GM21619 (cell line): ENCODE data around the gene IL17A.

Experiments
- ATAC-seq: cut with Tn5 transposase; IDR thresholded peaks from one replicate; pipeline ENCODE4 v1.9.1; 2021; ENCODE audit not compliant: unreplicated experiment

The IL17A gene

GRCh38 chr6:52186075-52186474 lies at the start of gene IL17A:
TSS of gene IL17A (plus strand) at chr6:52186375. CDS start at chr6:52186432, 57 bp downstream.
- no peak for ATAC-seq

GRCh38 chr6:52136934-52137467 lies 49.2 kb upstream of the IL17A start:
- no peak for ATAC-seq

- ATAC-seq, result no peak
Observed at GRCh38 chr6:52138284-52138683, 47.9 kb upstream of the IL17A start.

- no peak for ATAC-seq
Observed at GRCh38 chr6:52139985-52140680, 46.0 kb upstream of the IL17A start.

- no peak for ATAC-seq
Observed at GRCh38 chr6:52141596-52141995, 44.6 kb upstream of the IL17A start.

GRCh38 chr6:52142556-52142955 lies 43.6 kb upstream of the IL17A start:
- ATAC-seq, result no peak

- no peak for ATAC-seq
Observed at GRCh38 chr6:52143551-52143950, 42.6 kb upstream of the IL17A start.

- ATAC-seq, result no peak
Observed at GRCh38 chr6:52144196-52145076, 41.7 kb upstream of the IL17A start.

GRCh38 chr6:52146851-52147445 lies 39.2 kb upstream of the IL17A start:
- ATAC-seq, result no peak

- no peak for ATAC-seq
Observed at GRCh38 chr6:52149076-52149475, 37.1 kb upstream of the IL17A start.

- ATAC-seq, result no peak
Observed at GRCh38 chr6:52149949-52150348, 36.2 kb upstream of the IL17A start.

- ATAC-seq, result no peak
Observed at GRCh38 chr6:52152070-52152423, 34.1 kb upstream of the IL17A start.

- no peak for ATAC-seq
Observed at GRCh38 chr6:52152711-52153160, 33.4 kb upstream of the IL17A start.

GRCh38 chr6:52154381-52154780 lies 31.8 kb upstream of the IL17A start:
- ATAC-seq, result no peak

GRCh38 chr6:52155791-52156576 lies 30.2 kb upstream of the IL17A start:
- peak; percentile 88 for ATAC-seq

GRCh38 chr6:52157301-52157941 lies 28.8 kb upstream of the IL17A start:
- ATAC-seq, result peak; percentile 64

- ATAC-seq, result no peak
Observed at GRCh38 chr6:52160472-52161104, 25.6 kb upstream of the IL17A start.

GRCh38 chr6:52161689-52162438 lies 24.3 kb upstream of the IL17A start:
- peak; percentile 31 for ATAC-seq
